Small intestine (tissue), 7 donors: ENCODE measurements around the gene RPLP1. TPM values are rescaled to one million over a fixed set of nuclear protein-coding genes. Genes with fewer than 3 reads are reported as not detected.
A peak's percentile ranks its signal among the peaks of the same experiment; 100 is the strongest.

Experiments used
- DNase-seq, 2 donors: peaks; one replicate each; pipeline versions ENCODE4 v3.0.0 to v3.0.0-alpha.2; 2013
- FAIRE-seq: peaks from 2 replicates; lab custom pipeline; 2012; peaks lifted over from hg19 to GRCh38; lab: Jason Lieb, UNC
- H3K27ac ChIP-seq, 3 donors: one replicate each; pipeline ENCODE4 v1.5.1; 2013; ENCODE audit warnings: low read length in 2 of 3, mild to moderate bottlenecking in 2 of 3, control low read depth in 1 of 3, inconsistent platforms in 1 of 3, low read depth in 1 of 3, moderate library complexity in 1 of 3
- H3K27me3 ChIP-seq, 3 donors: one replicate each; pipeline ENCODE4 v1.6.1; 2013; ENCODE audit warnings: low read length in 3 of 3, inconsistent platforms in 1 of 3; ENCODE audit not compliant: control insufficient read depth in 3 of 3, insufficient read depth in 3 of 3
- H3K36me3 ChIP-seq, 3 donors: one replicate each; pipeline ENCODE4 v1.6.1; 2013; ENCODE audit warnings: low read length in 3 of 3, inconsistent platforms in 1 of 3, low read depth in 1 of 3, mild to moderate bottlenecking in 1 of 3, moderate library complexity in 1 of 3; ENCODE audit not compliant: control insufficient read depth in 3 of 3, insufficient read depth in 2 of 3
- H3K4me1 ChIP-seq, 3 donors: one replicate each; pipeline ENCODE4 v1.6.1; 2013; ENCODE audit warnings: low read length in 2 of 3, inconsistent platforms in 1 of 3, low read depth in 1 of 3, mild to moderate bottlenecking in 1 of 3, moderate library complexity in 1 of 3; ENCODE audit not compliant: control insufficient read depth in 3 of 3, insufficient read depth in 2 of 3
- H3K4me3 ChIP-seq, 3 donors: one replicate each; pipeline ENCODE4 v1.5.1; 2013; ENCODE audit warnings: low read length in 3 of 3, control low read depth in 1 of 3, inconsistent platforms in 1 of 3, low read depth in 1 of 3, mild to moderate bottlenecking in 1 of 3, moderate library complexity in 1 of 3
- H3K9me3 ChIP-seq, 2 donors: one replicate each; pipeline ENCODE4 v1.6.1; 2013; ENCODE audit warnings: low read depth in 1 of 2, low read length in 1 of 2; ENCODE audit not compliant: control insufficient read depth in 2 of 2, insufficient read depth in 1 of 2
- WGBS, 3 donors: extraction: QIAGEN DNeasy Blood & Tissue Kit; methylation state at CpG; one replicate each; pipeline ENCODE4 v1.1.7; 2013; 5-methylcytosine and 5-hydroxymethylcytosine counted together
- polyA plus RNA-seq, 4 donors: library from polyadenylated mRNA; stranded (reverse) in 3 of 4; unstranded in 1 of 4; fragments of 200-250 nt in 3 of 4; fragments of 120-200 nt in 1 of 4; gene quantifications; one replicate each; pipeline versions ENCODE4 v1.2.1 to v1.2.3, GENCODE V29; 2013
- donor health status: healthy with polysubstance abuse.
- donor health status: control.
- donor health status: control.
- donor health status: Bipolar disorder and iron deficiency.
- donor health status: healthy.

The RPLP1 gene
- polyA plus RNA-seq, 4 donors = 975 to 2,388 (median 1,894) TPM

GRCh38 chr15:69474846-69475455 lies 22.3 kb downstream of the RPLP1 start:
- Histone ChIP-seq H3K4me3 (no peak overlapping the region), H3K27ac (no peak overlapping the region), H3K4me1 (no peaks in the 10 kb centered on the region), H3K36me3 (no peaks in the 10 kb centered on the region), H3K9me3 (no peaks in the 10 kb centered on the region), H3K27me3 (peaks cover 0 to 10% (median 0%) of the 10 kb centered on the region in 3 donors)
- FAIRE-seq (no peak), DNase-seq (no peak)
- 69 to 75% (median 74%) methylated on average over 7 of the region's 7 CpGs for WGBS, 3 donors

- peaks cover 0 to 10% (median 0%) of the 10 kb centered on the region in 3 donors for H3K27me3 ChIP-seq
- H3K27ac ChIP-seq = no peak overlapping the region
- no peaks in the 10 kb centered on the region for H3K9me3 ChIP-seq
- no peaks in the 10 kb centered on the region for H3K4me1 ChIP-seq
- no peak overlapping the region for H3K4me3 ChIP-seq
- no peaks in the 10 kb centered on the region for H3K36me3 ChIP-seq
- FAIRE-seq (no peak), DNase-seq (peak; percentile 75 to 83)
- 30 to 39% (median 34%) methylated on average over 8 of the region's 8 CpGs for WGBS, 3 donors
Measured at GRCh38 chr15:69475769-69476358, 23.2 kb downstream of the RPLP1 start.

GRCh38 chr15:69476704-69477473 lies 24.3 kb downstream of the RPLP1 start:
- Histone ChIP-seq H3K9me3 (no peaks in the 10 kb centered on the region), H3K4me3 (no peak overlapping the region), H3K36me3 (no peaks in the 10 kb centered on the region), H3K4me1 (no peaks in the 10 kb centered on the region), H3K27ac (no peak overlapping the region), H3K27me3 (peaks cover 0 to 10% (median 0%) of the 10 kb centered on the region in 3 donors)
- FAIRE-seq (no peak), DNase-seq (no peak)
- WGBS, 3 donors = 73 to 85% (median 77%) methylated on average over 9 of the region's 9 CpGs

- Histone ChIP-seq H3K27ac (no peak overlapping the region), H3K36me3 (no peaks in the 10 kb centered on the region), H3K27me3 (peaks cover 0 to 10% (median 0%) of the 10 kb centered on the region in 3 donors), H3K4me1 (no peaks in the 10 kb centered on the region), H3K9me3 (no peaks in the 10 kb centered on the region), H3K4me3 (no peak overlapping the region)
- FAIRE-seq (no peak), DNase-seq (peak; percentile 31 to 70)
- 33 to 36% (median 33%) methylated on average over 13 of the region's 13 CpGs for WGBS, 3 donors
Measured at GRCh38 chr15:69478259-69478781, 25.7 kb downstream of the RPLP1 start.

GRCh38 chr15:69479081-69479480 lies 26.5 kb downstream of the RPLP1 start:
- no peaks in the 10 kb centered on the region for H3K36me3 ChIP-seq
- no peaks in the 10 kb centered on the region for H3K4me1 ChIP-seq
- DNase-seq = no peak
- H3K27ac ChIP-seq = no peak overlapping the region
- no peak for FAIRE-seq
- H3K4me3 ChIP-seq = no peak overlapping the region
- H3K9me3 ChIP-seq = no peaks in the 10 kb centered on the region
- H3K27me3 ChIP-seq = peaks cover 0 to 10% (median 0%) of the 10 kb centered on the region in 3 donors
- WGBS, 3 donors = 76 to 77% (median 77%) methylated on average over 4 of the region's 4 CpGs

GRCh38 chr15:69479971-69480370 lies 27.4 kb downstream of the RPLP1 start:
- no peak for FAIRE-seq
- H3K4me3 ChIP-seq = no peak overlapping the region
- WGBS, 3 donors = 91 to 100% (median 97%) methylated on average over 2 of the region's 2 CpGs
- no peaks in the 10 kb centered on the region for H3K36me3 ChIP-seq
- DNase-seq = no peak
- H3K9me3 ChIP-seq = no peaks in the 10 kb centered on the region
- no peaks in the 10 kb centered on the region for H3K4me1 ChIP-seq
- no peak overlapping the region for H3K27ac ChIP-seq
- peaks cover 0 to 7% (median 4%) of the 10 kb centered on the region in 3 donors for H3K27me3 ChIP-seq

GRCh38 chr15:69480932-69481331 lies 28.3 kb downstream of the RPLP1 start:
- H3K4me3 ChIP-seq = no peak overlapping the region
- H3K27me3 ChIP-seq = peaks cover 0 to 7% (median 5%) of the 10 kb centered on the region in 3 donors
- H3K9me3 ChIP-seq = peaks cover 0 to 7% of the 10 kb centered on the region in 2 donors
- H3K36me3 ChIP-seq = no peaks in the 10 kb centered on the region
- H3K4me1 ChIP-seq = no peaks in the 10 kb centered on the region
- no peak for DNase-seq
- WGBS, 3 donors = 78 to 96% (median 88%) methylated on average over 3 of the region's 3 CpGs
- FAIRE-seq = no peak
- no peak overlapping the region for H3K27ac ChIP-seq

- no peak for DNase-seq
- no peak overlapping the region for H3K27ac ChIP-seq
Measured at GRCh38 chr15:69482686-69483256, 30.2 kb downstream of the RPLP1 start.

More at GRCh38 chr15:69482686-69483256, 30.2 kb downstream of the RPLP1 start:
- H3K27me3 ChIP-seq = peaks cover 0 to 10% (median 5%) of the 10 kb centered on the region in 3 donors
- no peak for FAIRE-seq
- H3K4me3 ChIP-seq = no peak overlapping the region
- H3K36me3 ChIP-seq = no peaks in the 10 kb centered on the region
- WGBS, 3 donors = 75 to 85% (median 81%) methylated on average over 4 of the region's 4 CpGs
- no peaks in the 10 kb centered on the region for H3K4me1 ChIP-seq
- H3K9me3 ChIP-seq = peaks cover 0 to 9% of the 10 kb centered on the region in 2 donors
